Panc1 (cell line): ENCODE measurements around the gene BNIP2. TPM values are rescaled to one million over a fixed set of nuclear protein-coding genes. Genes with fewer than 3 reads are reported as not detected.

ENCODE experiments used
- ATAC-seq: fragments of 200-7000 bp; cut with Tn5 transposase; 2 replicates; pipeline ENCODE4 v1.9.1; 2020; ENCODE audit warnings: mild to moderate bottlenecking, moderate library complexity
- BruUV-seq: library from RNA; stranded (reverse); fragments of 400-500 nt; replicated peaks from 2 replicates; lab custom pipeline; 2021; lab: Mats Ljungman, UMichigan
- CTCF ChIA-PET: fragments of 300-600 bp; sonication (Branson Sonifier 250); formaldehyde crosslinking; loops from one replicate; lab custom pipeline; 2022; ENCODE audit warnings: antibody characterized with exemption; lab: Charles Lee
- POLR2A ChIA-PET: fragments of 300-600 bp; sonication (Branson Sonifier 250); formaldehyde crosslinking; loops from one replicate; lab custom pipeline; 2022; ENCODE audit warnings: antibody characterized with exemption; lab: Charles Lee
- DNase-seq: peaks from one replicate; pipeline ENCODE4 v3.0.0-alpha.2; 2010; ENCODE audit warnings: low read depth, low spot score
- H3K27ac ChIP-seq: 2 replicates; pipeline ENCODE4 v1.5.1; 2011; ENCODE audit warnings: mild to moderate bottlenecking, low read length, inconsistent platforms
- H3K27me3 ChIP-seq: fragments of 200-500 bp; sonication (Bioruptor generic); 2 replicates; pipeline ENCODE4 v1.6.0; 2014; ENCODE audit warnings: low read length, inconsistent platforms; ENCODE audit not compliant: control insufficient read depth, insufficient read depth
- H3K36me3 ChIP-seq: fragments of 200-500 bp; sonication (Bioruptor generic); 2 replicates; pipeline ENCODE4 v1.5.1; 2014; ENCODE audit warnings: inconsistent platforms, mild to moderate bottlenecking, low read length, moderate library complexity; ENCODE audit not compliant: control insufficient read depth, insufficient read depth
- H3K4me1 ChIP-seq: 2 replicates; pipeline ENCODE4 v1.5.1; 2011; ENCODE audit warnings: inconsistent platforms, mild to moderate bottlenecking, low read length, moderate library complexity; ENCODE audit not compliant: control insufficient read depth, insufficient read depth
- H3K4me3 ChIP-seq, 2 experiments: 2 replicates each; pipeline ENCODE4 v1.5.1; 2011 to 2012; ENCODE audit warnings: low read depth in 2 of 2, low read length in 2 of 2, mild to moderate bottlenecking in 2 of 2, inconsistent platforms in 1 of 2, moderate library complexity in 1 of 2
- H3K9me3 ChIP-seq: fragments of 200-500 bp; sonication (Bioruptor generic); 2 replicates; pipeline ENCODE4 v1.5.1; 2014; ENCODE audit warnings: low read depth, mild to moderate bottlenecking, inconsistent platforms, low read length, moderate library complexity; ENCODE audit not compliant: control insufficient read depth, insufficient read depth
- POLR2AphosphoS5 ChIP-seq: IDR thresholded peaks from 2 replicates; pipeline ENCODE4 v1.6.1; 2012; ENCODE audit warnings: mild to moderate bottlenecking, low read depth, low read length, moderate library complexity
- SIN3A ChIP-seq: IDR thresholded peaks from 2 replicates; pipeline ENCODE4 v1.6.1; 2012; ENCODE audit warnings: low read depth, mild to moderate bottlenecking, low read length, moderate library complexity, borderline replicate concordance; ENCODE audit not compliant: insufficient read depth
- TCF7L2 ChIP-seq: IDR thresholded peaks from 2 replicates; pipeline ENCODE4 v1.6.1; 2011; ENCODE audit warnings: mild to moderate bottlenecking, low read depth, low read length, inconsistent platforms
- in situ Hi-C: cut with HindIII; loops from 2 replicates; pipeline ENCODE4 v1.10.0; 2016; ENCODE audit warnings: low sequenced_read_pairs, low pct_unique_long_range_greater_than_20kb
- intact Hi-C: fragments of 100-400 bp; cut with micrococcal nuclease; formaldehyde crosslinking; loops from one replicate; pipeline ENCODE4 v1.10.0; 2022; ENCODE audit not compliant: unreplicated experiment
- total RNA-seq: library from RNA; stranded (reverse); gene quantifications from one replicate; pipeline ENCODE4 v1.2.1, GENCODE V29; 2021; ENCODE audit not compliant: unreplicated experiment
- TF ChIP-seq, protein P1 (sequence below), 2 experiments: IDR thresholded peaks; 2 replicates each; pipeline ENCODE4 v1.6.1; 2011 to 2012; ENCODE audit warnings: low read depth in 2 of 2, control low read depth in 1 of 2, low read length in 1 of 2, mild to moderate bottlenecking in 1 of 2, moderate library complexity in 1 of 2; ENCODE audit not compliant: insufficient read depth in 1 of 2
- TF ChIP-seq, protein P2 (sequence below): fragments of 450-650 bp; IDR thresholded peaks from 2 replicates; pipeline ENCODE4 v1.5.1; 2017; ENCODE audit warnings: mild to moderate bottlenecking

Gene BNIP2
- total RNA-seq, 1 experiment from 2014 or later = 70.7 TPM

DNA sequence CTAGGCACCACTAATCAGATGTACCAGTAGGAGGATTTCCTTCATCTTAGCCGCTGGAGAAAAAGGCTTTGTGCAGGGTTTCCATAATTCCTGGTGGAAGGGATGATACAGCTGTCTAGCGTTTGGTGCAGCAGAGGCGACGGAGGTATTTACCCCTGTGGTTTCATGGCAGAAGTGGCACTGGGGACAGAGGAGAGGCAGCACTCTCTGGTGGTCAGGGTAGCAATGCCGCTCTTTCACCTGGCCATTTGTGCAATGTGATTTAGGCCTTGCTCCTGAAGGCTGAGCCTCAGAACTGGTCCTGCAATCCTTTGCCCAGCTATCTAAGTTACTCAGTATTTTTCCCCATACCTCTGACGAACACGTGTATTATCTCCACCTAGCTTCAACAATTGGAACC lies 47.1 kb upstream of the BNIP2 start:
- H3K27me3 ChIP-seq = peaks cover 2% of the 10 kb centered on the region
- no peaks in the 10 kb centered on the region for H3K4me1 ChIP-seq
- ChIA-PET CTCF (no interaction called here), POLR2A (no interaction called here)
- in situ Hi-C loops = no loop called here
- BruUV-seq = no TSS peak
- ATAC-seq (no peak), DNase-seq (no peak)
- intact Hi-C loops = no loop called here
- H3K4me3 ChIP-seq = no peak overlapping the region
- H3K9me3 ChIP-seq = no peaks in the 10 kb centered on the region
- TF ChIP-seq POLR2AphosphoS5 = no peak
- TF ChIP-seq, protein P1, sequence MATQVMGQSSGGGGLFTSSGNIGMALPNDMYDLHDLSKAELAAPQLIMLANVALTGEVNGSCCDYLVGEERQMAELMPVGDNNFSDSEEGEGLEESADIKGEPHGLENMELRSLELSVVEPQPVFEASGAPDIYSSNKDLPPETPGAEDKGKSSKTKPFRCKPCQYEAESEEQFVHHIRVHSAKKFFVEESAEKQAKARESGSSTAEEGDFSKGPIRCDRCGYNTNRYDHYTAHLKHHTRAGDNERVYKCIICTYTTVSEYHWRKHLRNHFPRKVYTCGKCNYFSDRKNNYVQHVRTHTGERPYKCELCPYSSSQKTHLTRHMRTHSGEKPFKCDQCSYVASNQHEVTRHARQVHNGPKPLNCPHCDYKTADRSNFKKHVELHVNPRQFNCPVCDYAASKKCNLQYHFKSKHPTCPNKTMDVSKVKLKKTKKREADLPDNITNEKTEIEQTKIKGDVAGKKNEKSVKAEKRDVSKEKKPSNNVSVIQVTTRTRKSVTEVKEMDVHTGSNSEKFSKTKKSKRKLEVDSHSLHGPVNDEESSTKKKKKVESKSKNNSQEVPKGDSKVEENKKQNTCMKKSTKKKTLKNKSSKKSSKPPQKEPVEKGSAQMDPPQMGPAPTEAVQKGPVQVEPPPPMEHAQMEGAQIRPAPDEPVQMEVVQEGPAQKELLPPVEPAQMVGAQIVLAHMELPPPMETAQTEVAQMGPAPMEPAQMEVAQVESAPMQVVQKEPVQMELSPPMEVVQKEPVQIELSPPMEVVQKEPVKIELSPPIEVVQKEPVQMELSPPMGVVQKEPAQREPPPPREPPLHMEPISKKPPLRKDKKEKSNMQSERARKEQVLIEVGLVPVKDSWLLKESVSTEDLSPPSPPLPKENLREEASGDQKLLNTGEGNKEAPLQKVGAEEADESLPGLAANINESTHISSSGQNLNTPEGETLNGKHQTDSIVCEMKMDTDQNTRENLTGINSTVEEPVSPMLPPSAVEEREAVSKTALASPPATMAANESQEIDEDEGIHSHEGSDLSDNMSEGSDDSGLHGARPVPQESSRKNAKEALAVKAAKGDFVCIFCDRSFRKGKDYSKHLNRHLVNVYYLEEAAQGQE (IDR thresholded peaks at IDR 0.05; ENCODE audit: insufficient read depth in 1 of 2, low read depth in 2 of 2, low read length in 1 of 2) = no peak
- TF ChIP-seq, protein P2, sequence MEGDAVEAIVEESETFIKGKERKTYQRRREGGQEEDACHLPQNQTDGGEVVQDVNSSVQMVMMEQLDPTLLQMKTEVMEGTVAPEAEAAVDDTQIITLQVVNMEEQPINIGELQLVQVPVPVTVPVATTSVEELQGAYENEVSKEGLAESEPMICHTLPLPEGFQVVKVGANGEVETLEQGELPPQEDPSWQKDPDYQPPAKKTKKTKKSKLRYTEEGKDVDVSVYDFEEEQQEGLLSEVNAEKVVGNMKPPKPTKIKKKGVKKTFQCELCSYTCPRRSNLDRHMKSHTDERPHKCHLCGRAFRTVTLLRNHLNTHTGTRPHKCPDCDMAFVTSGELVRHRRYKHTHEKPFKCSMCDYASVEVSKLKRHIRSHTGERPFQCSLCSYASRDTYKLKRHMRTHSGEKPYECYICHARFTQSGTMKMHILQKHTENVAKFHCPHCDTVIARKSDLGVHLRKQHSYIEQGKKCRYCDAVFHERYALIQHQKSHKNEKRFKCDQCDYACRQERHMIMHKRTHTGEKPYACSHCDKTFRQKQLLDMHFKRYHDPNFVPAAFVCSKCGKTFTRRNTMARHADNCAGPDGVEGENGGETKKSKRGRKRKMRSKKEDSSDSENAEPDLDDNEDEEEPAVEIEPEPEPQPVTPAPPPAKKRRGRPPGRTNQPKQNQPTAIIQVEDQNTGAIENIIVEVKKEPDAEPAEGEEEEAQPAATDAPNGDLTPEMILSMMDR = no peak
- TF ChIP-seq TCF7L2 = no peak
- no peak for TF ChIP-seq SIN3A
- H3K27ac ChIP-seq = no peak overlapping the region
- no peaks in the 10 kb centered on the region for H3K36me3 ChIP-seq

DNA sequence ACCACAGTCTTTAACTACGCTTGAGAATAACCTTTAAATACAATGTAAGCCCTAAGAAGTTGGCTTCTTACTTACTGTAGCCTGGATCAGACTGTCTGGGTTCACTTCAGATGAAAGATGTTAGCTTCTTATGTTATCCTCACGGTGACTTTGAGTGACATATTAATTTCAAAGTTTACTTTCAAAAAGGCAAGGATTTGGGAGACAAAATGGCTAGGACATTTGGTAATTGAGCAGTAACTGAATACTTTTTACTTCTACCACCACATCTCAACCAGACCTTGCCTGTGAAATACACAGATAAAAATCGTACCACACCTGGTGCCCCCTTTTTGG lies 36.0 kb upstream of the BNIP2 start:
- intact Hi-C loops (loop anchor here (1.0 to 10.0 kb wide), 3 partner anchors 190 to 601 kb away; no protein-coding TSS in a partner anchor), in situ Hi-C loops (no loop called here)
- H3K27ac ChIP-seq = no peak overlapping the region
- ChIA-PET POLR2A (no interaction called here), CTCF (interaction anchor here (0.6 to 1.4 kb wide), 2 partner anchors 9 to 601 kb away, joined by 3 read pairs; no protein-coding TSS in a partner anchor)
- H3K9me3 ChIP-seq = no peaks in the 10 kb centered on the region
- H3K4me1 ChIP-seq = no peaks in the 10 kb centered on the region
- TF ChIP-seq, protein P2 = peak; percentile 65; the same call in 1 of the 2 replicates
- TF ChIP-seq POLR2AphosphoS5 = no peak
- no peaks in the 10 kb centered on the region for H3K36me3 ChIP-seq
- peaks cover 2% of the 10 kb centered on the region; the same call in 1 of the 2 replicates for H3K27me3 ChIP-seq
- no peak overlapping the region for H3K4me3 ChIP-seq
- no peak for ATAC-seq
- BruUV-seq = no TSS peak
- no peak for DNase-seq
